HCT116 (cell line): Measurements from ENCODE around the gene PDZD8.

Experiments used
- TF ChIP-seq, protein P1 (sequence below): IDR thresholded peaks from 2 replicates; pipeline ENCODE4 v1.6.1; 2012
- TF ChIP-seq, protein P2 (sequence below), 3 experiments: fragments of 200-600 bp in 1 of 3; sonication (generic) in 1 of 3; IDR thresholded peaks in 2 of 3; conservative IDR thresholded peaks in 1 of 3; 2 replicates each; pipeline ENCODE4 v1.5.1; 2012 to 2017; ENCODE audit warnings: low read depth in 2 of 3, low read length in 2 of 3, antibody characterized with exemption in 1 of 3, borderline replicate concordance in 1 of 3, control low read depth in 1 of 3, mild to moderate bottlenecking in 1 of 3, mixed read lengths in 1 of 3, mixed run types in 1 of 3, moderate library complexity in 1 of 3; ENCODE audit not compliant: insufficient read depth in 1 of 3

DNA sequence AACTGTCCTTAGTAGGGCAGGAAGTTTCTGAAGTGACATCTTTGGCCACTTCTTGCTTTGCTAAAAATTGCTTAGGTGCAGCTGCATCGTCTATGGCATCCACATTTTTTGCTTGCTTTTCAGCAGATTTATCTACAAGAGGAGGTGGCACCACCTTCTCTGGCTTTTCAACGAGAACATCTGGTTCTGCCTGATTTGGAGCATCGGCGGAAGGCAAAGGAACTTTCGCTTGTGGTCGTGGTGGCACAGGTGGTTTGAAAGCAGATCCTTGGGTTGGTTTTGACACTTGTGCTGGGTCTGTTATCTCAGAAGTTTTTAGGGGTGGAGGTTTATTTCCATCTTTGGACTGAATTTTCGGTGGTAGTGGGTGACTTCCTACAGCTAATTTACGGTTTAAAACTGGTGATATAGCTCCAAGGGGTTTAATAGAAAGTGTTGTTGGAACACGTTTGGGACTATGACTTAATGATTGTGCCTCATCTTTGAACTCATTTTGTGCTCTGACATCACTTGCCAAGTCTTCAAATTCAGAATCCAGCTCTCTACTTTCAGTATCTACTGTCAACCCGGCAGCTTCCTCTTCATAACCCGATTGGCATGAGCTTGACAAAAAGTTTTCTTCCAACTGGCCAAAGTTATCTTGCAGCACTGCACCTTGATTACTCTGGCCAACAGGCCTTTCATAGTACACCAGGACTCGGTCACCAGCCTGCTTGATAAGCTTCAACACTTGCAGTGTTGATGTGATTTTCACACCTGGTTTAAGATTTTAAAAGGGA, 90.3 kb downstream of the PDZD8 start:
- TF ChIP-seq, protein P1, sequence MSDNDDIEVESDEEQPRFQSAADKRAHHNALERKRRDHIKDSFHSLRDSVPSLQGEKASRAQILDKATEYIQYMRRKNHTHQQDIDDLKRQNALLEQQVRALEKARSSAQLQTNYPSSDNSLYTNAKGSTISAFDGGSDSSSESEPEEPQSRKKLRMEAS, result no peak
- TF ChIP-seq, protein P2, sequence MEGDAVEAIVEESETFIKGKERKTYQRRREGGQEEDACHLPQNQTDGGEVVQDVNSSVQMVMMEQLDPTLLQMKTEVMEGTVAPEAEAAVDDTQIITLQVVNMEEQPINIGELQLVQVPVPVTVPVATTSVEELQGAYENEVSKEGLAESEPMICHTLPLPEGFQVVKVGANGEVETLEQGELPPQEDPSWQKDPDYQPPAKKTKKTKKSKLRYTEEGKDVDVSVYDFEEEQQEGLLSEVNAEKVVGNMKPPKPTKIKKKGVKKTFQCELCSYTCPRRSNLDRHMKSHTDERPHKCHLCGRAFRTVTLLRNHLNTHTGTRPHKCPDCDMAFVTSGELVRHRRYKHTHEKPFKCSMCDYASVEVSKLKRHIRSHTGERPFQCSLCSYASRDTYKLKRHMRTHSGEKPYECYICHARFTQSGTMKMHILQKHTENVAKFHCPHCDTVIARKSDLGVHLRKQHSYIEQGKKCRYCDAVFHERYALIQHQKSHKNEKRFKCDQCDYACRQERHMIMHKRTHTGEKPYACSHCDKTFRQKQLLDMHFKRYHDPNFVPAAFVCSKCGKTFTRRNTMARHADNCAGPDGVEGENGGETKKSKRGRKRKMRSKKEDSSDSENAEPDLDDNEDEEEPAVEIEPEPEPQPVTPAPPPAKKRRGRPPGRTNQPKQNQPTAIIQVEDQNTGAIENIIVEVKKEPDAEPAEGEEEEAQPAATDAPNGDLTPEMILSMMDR (IDR thresholded peaks at IDR 0.05 in 2 of 3, conservative IDR thresholded peaks at IDR 0.05 in 1 of 3; ENCODE audit: borderline replicate concordance in 1 of 3, insufficient read depth in 1 of 3, low read depth in 2 of 3, low read length in 2 of 3), result no peak
